SJCRH30 (cell line): ENCODE measurements around the gene WTIP. TPM values are rescaled to one million over a fixed set of nuclear protein-coding genes. Genes with fewer than 3 reads are reported as not detected.
"Not testable (repeated sequence)": the region's sequence is repeated elsewhere in the genome, so short reads cannot be mapped to it uniquely, and the experiment has no call there.

Source experiments
- DNase-seq, 2 experiments: peaks; one replicate each; pipeline ENCODE4 v3.0.0-alpha.2; 2015 to 2020
- H3K27ac ChIP-seq: fragments of 250-450 bp; sonication (Bioruptor Pico); 2 replicates; pipeline ENCODE4 v1.5.1; 2020; ENCODE audit warnings: mild to moderate bottlenecking, moderate library complexity
- H3K27me3 ChIP-seq: fragments of 250-450 bp; sonication (Bioruptor Pico); 2 replicates; pipeline ENCODE4 v1.5.1; 2020; ENCODE audit warnings: mild to moderate bottlenecking, moderate library complexity
- H3K36me3 ChIP-seq: fragments of 250-450 bp; sonication (Bioruptor Pico); 2 replicates; pipeline ENCODE4 v1.5.1; 2020; ENCODE audit warnings: mild to moderate bottlenecking, moderate library complexity
- H3K4me1 ChIP-seq: fragments of 250-450 bp; sonication (Bioruptor Pico); 2 replicates; pipeline ENCODE4 v1.5.1; 2020; ENCODE audit warnings: mild to moderate bottlenecking, moderate library complexity
- H3K4me3 ChIP-seq: fragments of 250-450 bp; sonication (Bioruptor Pico); 2 replicates; pipeline ENCODE4 v1.5.1; 2020; ENCODE audit warnings: mild to moderate bottlenecking, moderate library complexity
- H3K9me3 ChIP-seq: fragments of 250-450 bp; sonication (Bioruptor Pico); replicated peaks from 2 replicates; pipeline ENCODE4 v1.5.1; 2020; ENCODE audit warnings: mild to moderate bottlenecking, moderate library complexity
- total RNA-seq: library from RNA; depleted of rRNA; stranded (reverse); fragments of >200 nt; shearing (Covaris generic); gene quantifications from 2 replicates; pipeline ENCODE4 v1.2.3, GENCODE V29; 2014; rRNA removed

The WTIP gene
- total RNA-seq: 15.3 and 15.9 TPM in 2 replicates

DNA sequence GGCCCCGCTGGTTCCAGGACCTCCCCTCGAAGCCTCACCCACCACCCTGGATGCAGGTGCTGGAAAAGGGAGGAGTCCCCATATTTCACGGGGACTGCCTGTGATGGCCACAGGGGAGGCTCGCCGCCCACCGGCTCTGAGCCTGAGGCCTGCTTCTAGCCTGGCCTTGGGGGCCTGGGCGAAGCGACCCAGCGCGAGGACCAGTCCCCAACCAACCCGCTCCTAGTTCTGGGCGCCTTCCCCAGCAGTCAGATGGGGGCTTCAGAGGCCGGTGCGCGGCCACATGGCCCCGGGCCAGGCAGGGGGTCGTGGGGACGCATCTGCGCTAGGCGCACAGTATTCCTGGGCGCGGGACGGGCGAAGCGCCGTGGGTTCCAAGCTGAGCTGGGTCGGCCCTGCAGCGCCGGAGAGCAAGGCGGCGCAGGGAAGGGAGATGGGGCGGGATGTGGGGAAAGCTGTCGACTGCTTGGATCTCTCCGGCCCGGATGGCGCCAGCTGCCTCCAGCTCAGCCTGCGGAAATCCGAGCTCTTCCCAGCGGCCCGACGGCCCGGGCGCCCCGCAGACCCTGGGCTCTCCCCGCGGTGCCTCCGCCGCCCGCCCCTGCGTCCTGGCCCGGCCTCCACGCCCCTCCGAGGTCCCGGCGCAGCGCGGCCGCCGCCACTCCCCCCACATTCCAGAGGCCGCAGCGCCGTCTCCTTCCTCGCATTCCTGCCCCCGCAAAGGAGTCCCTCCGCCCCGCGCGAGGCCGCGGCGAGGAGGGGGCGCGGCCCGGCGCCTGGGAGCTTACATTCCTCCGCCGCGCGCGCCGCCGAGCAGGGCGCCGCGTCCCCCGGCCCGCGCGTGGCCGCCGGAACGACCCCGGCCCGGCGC lies at the start of gene WTIP:
Gene WTIP, plus strand, starts transcription at position 788 of the 871 bp plus-strand sequence. CDS start 217 bp downstream, outside the sequence.
- Histone ChIP-seq H3K4me3 (peak within 1 kb of the TSS; percentile 64), H3K27ac (peak within 1 kb of the TSS; percentile 70), H3K9me3 (no peaks in the 10 kb centered on the region), H3K36me3 (no peaks in the 10 kb centered on the region), H3K4me1 (no peaks in the 10 kb centered on the region), H3K27me3 (no peaks in the 10 kb centered on the region)
- peak; percentile 82 to 88 for DNase-seq

DNA sequence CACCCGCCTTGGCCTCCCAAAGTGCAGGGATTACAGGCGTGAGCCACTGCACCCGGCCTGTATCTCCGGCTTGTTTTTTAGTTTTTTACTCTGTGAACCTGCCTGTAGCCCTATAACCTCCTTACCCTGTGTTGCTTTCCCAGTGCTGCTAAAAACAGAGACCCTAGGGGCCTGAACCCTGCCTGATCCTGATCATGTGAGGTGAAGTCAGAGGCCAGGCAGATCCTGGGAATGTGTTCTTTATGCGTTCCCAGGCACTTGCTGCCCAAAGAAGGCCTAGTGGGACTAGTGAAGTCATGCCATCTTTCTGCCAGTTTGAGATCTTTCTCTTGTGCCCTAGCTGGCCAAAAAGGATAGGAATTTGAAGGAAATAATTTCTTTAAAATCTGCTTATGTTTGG lies 48.8 kb upstream of the WTIP start:
- Histone ChIP-seq H3K9me3 (no peaks in the 10 kb centered on the region), H3K27me3 (no peaks in the 10 kb centered on the region), H3K27ac (no peak overlapping the region), H3K36me3 (peaks cover 64% of the 10 kb centered on the region), H3K4me3 (no peak overlapping the region), H3K4me1 (no peaks in the 10 kb centered on the region; the same call in 1 of the 2 replicates)
- DNase-seq: no peak

DNA sequence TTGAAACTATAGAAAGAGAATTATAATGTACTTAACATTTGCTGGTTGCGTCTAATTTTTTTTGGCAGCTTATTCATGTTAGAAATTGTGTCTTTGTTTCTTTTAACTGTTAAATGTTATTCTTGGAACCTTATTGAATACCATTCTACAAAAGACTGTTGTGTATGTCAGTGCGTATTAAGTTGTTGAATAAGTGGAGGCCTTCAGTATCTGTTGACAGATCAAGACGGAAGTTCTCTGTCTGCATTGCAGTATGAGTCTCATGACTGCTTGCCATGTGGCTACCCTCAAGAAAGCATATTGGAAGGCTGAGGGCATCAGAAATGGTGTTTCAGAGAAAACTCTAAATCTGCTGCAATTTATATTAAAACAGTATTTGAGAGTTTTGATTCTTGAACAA lies 44.8 kb upstream of the WTIP start:
- Histone ChIP-seq H3K27ac (no peak overlapping the region), H3K4me3 (no peak overlapping the region), H3K27me3 (no peaks in the 10 kb centered on the region), H3K9me3 (no peaks in the 10 kb centered on the region), H3K36me3 (peaks cover 99% of the 10 kb centered on the region), H3K4me1 (no peaks in the 10 kb centered on the region)
- no peak for DNase-seq

DNA sequence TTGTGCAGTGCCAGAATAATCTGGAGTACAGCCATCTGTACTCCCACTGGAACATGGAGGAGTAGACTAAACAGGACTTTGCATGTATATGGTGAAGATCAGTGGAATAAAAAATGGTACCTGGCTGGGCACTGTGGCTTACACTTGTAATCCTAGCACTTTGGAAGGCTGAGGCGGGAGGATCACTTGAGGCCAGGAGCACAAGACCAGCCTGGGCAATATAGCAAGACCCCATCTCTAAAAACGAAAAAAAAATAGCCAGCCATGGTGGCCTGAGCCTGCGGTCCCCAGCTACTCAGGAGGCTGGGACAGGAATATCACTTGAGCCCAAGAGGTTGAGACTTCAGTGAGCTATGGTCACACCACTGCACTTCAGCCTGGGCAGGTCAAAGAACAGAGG lies 33.4 kb upstream of the WTIP start:
- DNase-seq: no peak
- Histone ChIP-seq H3K27ac (no peak overlapping the region), H3K9me3 (no peaks in the 10 kb centered on the region), H3K4me1 (peaks cover 15% of the 10 kb centered on the region), H3K27me3 (no peaks in the 10 kb centered on the region), H3K36me3 (peaks cover 86% of the 10 kb centered on the region), H3K4me3 (no peak overlapping the region)

DNA sequence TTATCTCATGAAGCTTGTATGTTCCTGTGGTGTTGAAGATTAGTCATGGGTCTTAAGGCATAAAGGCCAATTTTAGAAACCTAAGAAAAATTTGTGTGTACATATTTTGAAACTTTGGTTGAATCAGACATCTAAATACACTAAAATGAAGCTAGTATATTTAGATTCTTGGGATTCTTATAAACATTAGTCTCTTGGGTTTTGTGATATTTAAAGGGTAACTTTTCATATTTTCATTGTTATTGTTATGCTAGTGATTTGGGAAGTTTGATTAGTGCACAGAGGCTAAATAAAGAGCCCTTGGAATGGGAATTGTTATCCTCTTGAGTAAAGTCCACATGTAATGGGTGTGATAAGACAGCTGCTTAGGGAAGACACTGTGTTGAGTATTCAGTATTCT lies 28.8 kb upstream of the WTIP start:
- Histone ChIP-seq H3K36me3 (peaks cover 85% of the 10 kb centered on the region), H3K27ac (peak overlapping the region; percentile 71), H3K27me3 (no peaks in the 10 kb centered on the region), H3K9me3 (no peaks in the 10 kb centered on the region), H3K4me3 (no peak overlapping the region), H3K4me1 (peaks cover 21% of the 10 kb centered on the region)
- peak in 1 of 2 experiments; percentile 62 for DNase-seq

DNA sequence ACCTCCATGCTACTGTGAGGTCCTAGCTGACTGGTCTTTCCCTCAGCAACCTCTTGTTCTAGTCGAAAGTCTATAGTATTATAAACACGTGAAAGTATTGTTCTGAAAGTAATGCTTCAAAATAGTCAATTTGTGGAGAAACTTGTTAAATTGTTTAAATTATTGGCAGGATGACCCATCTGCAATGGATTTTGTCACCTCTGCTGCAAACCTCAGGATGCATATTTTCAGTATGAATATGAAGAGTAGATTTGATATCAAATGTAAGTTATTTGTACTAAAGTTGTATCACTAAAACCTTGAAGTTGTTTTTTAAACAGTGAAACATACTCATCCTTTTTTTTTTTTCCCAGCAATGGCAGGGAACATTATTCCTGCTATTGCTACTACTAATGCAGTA lies 27.5 kb upstream of the WTIP start:
- Histone ChIP-seq H3K36me3 (peaks cover 84% of the 10 kb centered on the region), H3K27ac (no peak overlapping the region), H3K4me3 (no peak overlapping the region), H3K27me3 (no peaks in the 10 kb centered on the region), H3K9me3 (no peaks in the 10 kb centered on the region), H3K4me1 (peaks cover 21% of the 10 kb centered on the region)
- DNase-seq: no peak

DNA sequence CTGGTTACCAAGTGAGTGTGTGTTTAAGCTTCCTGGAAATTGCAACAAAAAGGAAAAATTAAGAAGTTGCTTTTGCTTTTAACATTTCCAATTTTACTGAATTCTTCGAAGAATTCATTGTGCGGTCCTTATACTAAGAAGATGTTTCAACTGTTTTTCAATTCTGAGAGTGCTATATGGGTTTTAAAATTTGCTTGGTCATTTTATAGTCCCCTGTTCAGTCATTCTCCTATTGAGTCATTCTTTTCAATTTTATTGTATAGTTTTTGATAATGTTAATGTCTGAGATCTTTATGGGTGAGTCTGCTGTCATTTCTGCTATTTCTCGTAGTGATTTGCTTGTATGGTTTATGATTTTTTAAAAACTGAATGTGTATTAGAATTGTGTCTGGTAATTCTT lies 26.9 kb upstream of the WTIP start:
- no peaks in the 10 kb centered on the region for H3K9me3 ChIP-seq
- no peaks in the 10 kb centered on the region for H3K27me3 ChIP-seq
- no peak for DNase-seq
- H3K4me3 ChIP-seq: no peak overlapping the region
- H3K27ac ChIP-seq: no peak overlapping the region
- H3K4me1 ChIP-seq: peaks cover 21% of the 10 kb centered on the region
- peaks cover 84% of the 10 kb centered on the region for H3K36me3 ChIP-seq

DNA sequence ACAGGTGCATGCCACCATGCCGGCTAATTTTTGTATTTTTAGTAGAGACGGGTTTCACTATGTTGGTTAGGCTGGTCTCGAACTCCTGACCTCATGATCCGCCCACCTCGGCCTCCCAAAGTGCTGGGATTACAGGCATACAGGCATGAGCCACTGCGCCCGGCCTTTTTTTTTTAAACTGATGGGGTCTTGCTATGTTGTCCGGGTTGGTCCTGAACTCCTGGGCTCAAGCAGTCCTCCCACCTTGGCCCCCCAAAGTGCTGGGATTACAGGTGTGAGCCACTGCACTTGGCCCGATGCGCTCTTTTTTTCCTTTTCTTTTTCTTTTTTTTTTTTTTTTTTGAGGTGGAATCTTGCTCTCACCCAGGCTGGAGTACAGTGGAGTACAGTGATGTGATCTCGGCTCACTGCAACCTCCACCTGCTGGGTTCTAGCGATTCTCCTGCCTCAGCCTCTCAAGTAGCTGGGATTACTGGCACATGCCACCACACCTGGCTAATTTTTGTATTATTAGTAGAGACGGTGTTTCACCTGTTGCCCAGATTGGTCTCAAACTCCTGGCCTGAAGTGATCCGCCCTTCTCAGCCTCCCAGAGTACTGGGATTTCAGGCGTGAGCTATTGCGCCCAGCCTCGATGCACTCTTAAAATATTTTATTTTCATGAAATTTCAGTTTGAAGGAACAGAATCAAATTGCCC lies 25.6 kb upstream of the WTIP start:
- H3K36me3 ChIP-seq: peaks cover 86% of the 10 kb centered on the region
- not testable (repeated sequence) for H3K9me3 ChIP-seq, H3K27me3 ChIP-seq, DNase-seq, H3K27ac ChIP-seq, H3K4me3 ChIP-seq
- peaks cover 21% of the 10 kb centered on the region for H3K4me1 ChIP-seq

DNA sequence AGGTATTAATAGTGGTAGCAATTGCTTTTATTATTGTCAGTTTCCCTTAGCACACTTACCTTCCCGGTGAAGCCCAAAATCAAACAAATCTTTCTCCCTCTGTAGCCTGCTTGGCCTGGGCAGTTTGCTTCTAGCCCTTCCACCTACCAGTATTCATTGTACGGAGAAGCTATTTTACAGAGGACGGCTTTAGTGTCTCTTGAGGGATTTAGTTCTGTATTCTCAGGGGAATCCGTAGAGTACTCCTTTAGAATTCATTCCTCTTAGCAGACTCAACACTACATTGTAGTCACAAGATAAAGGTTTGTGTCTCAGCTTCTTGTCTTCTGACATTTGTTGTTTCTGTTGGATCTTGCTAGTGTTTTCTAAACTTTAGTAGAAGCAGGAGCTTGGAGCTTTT lies 24.1 kb upstream of the WTIP start:
- no peaks in the 10 kb centered on the region for H3K27me3 ChIP-seq
- peaks cover 88% of the 10 kb centered on the region for H3K36me3 ChIP-seq
- no peak overlapping the region for H3K27ac ChIP-seq
- DNase-seq: no peak
- no peak overlapping the region for H3K4me3 ChIP-seq
- H3K4me1 ChIP-seq: peaks cover 13% of the 10 kb centered on the region
- H3K9me3 ChIP-seq: no peaks in the 10 kb centered on the region

DNA sequence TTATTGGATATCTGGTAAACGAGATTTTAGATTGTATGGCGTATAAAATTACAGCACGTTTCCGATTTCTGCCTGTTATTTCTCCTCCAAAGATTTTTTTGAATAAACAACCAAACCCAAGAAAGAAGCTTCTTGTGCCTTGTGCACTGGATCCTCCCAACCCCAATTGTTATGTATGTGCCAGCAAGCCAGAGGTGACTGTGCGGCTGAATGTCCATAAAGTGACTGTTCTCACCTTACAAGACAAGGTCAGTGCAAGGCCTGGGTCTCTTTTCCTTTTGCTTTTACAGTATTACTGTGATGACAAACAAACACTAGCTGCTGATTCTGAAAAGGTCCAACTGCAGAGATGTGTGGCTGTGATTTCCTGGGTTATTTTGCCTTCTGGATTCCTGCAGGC lies 22.9 kb upstream of the WTIP start:
- Histone ChIP-seq H3K4me3 (no peak overlapping the region), H3K9me3 (no peaks in the 10 kb centered on the region), H3K4me1 (0 out of 2 replicates have a peak, but pooled peaks cover 2% of the 10 kb centered on the region), H3K27me3 (no peaks in the 10 kb centered on the region), H3K27ac (no peak overlapping the region), H3K36me3 (peaks cover 89% of the 10 kb centered on the region)
- no peak for DNase-seq

DNA sequence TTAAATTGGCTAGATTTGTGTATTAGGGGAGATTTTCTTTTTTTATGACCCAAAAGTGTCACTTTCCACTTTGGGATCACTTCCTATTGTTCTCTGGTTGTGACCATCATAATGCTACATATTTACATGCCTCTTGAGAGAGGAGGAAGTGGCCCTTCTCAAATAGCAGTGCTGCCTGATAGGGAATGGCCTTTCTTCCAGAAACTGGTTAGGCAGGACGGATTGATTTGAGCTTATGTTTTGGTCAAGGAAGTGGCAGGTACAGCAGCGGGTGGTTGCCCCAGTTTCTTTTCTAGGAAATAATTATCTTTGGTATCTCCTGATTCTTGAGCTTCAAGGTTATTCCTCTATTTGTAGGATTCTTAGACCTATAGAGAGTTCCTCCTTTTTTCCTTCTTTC lies 21.9 kb upstream of the WTIP start:
- Histone ChIP-seq H3K36me3 (peaks cover 87% of the 10 kb centered on the region), H3K27ac (no peak overlapping the region), H3K9me3 (no peaks in the 10 kb centered on the region), H3K4me1 (no peaks in the 10 kb centered on the region), H3K27me3 (no peaks in the 10 kb centered on the region), H3K4me3 (no peak overlapping the region)
- DNase-seq: no peak

DNA sequence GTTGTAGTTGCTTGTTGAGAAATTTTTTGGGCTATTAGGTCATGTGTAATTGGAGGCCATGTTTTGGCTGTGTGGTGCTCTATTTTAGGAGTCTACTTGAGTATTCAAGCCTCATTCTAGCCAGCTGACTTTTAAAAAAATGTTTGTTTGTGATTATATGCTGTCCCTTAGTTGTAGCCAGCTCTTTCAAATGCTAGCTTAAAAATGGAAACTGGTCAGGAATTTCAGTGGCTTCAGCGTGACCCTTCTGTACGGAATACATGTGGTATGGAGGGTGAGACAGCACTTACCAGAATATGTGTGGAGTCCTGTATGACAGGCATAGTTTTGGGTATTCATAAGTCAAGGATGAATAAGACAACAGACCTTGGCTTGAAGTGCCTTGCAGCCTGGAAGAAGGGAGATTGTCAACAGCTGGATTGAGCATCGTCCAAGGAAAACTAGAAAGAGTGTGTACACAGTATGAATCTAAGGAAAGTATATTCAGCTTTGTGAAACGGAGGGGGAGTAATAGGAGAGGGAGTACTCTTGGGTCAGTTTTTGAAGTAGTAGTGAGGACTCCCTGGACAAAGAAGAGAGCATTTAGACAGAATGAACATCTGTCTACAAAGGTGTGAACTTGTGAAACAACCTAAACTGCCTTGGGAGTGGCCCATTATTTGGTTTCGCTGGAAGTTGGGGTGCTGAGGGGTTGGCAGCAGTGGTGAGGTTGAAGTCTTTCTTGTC lies 20.0 kb upstream of the WTIP start:
- no peaks in the 10 kb centered on the region for H3K9me3 ChIP-seq
- no peak overlapping the region for H3K4me3 ChIP-seq
- H3K4me1 ChIP-seq: no peaks in the 10 kb centered on the region
- no peaks in the 10 kb centered on the region for H3K27me3 ChIP-seq
- no peak for DNase-seq
- H3K27ac ChIP-seq: no peak overlapping the region
- peaks cover 91% of the 10 kb centered on the region for H3K36me3 ChIP-seq

DNA sequence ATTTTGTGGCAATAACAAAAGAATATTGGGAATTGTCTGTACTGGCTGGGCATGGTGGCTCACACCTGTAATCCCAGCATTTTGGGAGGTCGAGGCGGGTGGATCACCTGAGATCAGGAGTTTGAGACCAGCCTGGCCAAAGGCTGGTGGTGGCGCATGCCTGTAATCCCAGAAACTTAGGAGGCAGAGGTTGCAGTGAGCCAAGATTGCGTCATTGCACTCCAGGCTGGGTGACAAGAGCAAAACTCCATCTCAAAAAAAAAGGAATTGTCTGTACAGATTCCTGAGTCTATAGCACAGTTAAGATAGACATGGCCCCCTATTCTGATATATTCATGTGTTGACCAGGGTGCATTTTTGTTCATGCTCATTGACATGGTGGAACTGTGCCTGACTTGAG lies 16.8 kb upstream of the WTIP start:
- H3K27ac ChIP-seq, H3K27me3 ChIP-seq, H3K9me3 ChIP-seq, H3K4me1 ChIP-seq, DNase-seq, H3K4me3 ChIP-seq: not testable (repeated sequence)
- H3K36me3 ChIP-seq: peaks cover 89% of the 10 kb centered on the region

DNA sequence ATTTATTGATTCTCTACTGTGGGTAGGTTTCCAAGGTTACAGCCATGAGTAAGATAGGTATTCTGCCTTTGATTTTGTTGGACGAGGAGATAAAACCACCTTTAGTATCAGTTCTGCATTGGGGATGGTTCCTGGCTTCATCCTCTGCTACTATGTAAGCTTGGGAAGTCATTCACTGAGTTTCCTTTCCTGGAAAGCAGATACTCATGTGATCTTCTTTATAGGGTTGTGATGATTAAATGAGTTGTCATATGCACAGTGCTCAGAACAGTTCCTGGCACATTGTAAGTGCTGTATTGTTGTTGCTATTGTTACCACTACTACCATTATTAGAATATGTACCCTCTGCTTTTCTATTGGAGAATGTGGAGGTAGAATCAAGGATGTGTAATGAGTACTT lies 13.1 kb upstream of the WTIP start:
- Histone ChIP-seq H3K9me3 (no peaks in the 10 kb centered on the region), H3K4me1 (no peaks in the 10 kb centered on the region), H3K4me3 (no peak overlapping the region), H3K27ac (no peak overlapping the region), H3K27me3 (no peaks in the 10 kb centered on the region), H3K36me3 (peaks cover 88% of the 10 kb centered on the region)
- no peak for DNase-seq

DNA sequence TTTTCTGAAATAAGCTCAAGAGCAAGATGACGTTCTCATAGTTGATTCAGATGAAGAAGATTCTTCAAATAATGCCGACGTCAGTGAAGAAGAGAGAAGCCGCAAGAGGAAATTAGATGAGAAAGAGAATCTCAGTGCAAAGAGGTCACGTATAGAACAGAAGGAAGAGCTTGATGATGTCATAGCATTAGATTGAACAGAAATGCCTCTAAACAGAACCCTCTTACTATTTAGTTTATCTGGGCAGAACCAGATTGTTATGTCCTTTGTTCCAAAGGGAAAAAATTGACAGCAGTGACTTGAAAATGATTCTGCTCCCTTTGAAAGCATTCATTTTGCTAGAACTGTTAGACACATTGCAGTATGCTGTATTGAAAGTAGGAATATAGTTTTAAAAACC lies 12.5 kb upstream of the WTIP start:
- peaks cover 85% of the 10 kb centered on the region for H3K36me3 ChIP-seq

More for the DNA sequence above, 12.5 kb upstream of the WTIP start:
- H3K27ac ChIP-seq, DNase-seq, H3K9me3 ChIP-seq, H3K4me1 ChIP-seq, H3K27me3 ChIP-seq, H3K4me3 ChIP-seq: not testable (repeated sequence)
